DND-41 (cell line): ENCODE data around the gene HOXC5.

Source experiments
- CTCF ChIP-seq: IDR thresholded peaks from 2 replicates; pipeline ENCODE4 v1.5.1; 2012; ENCODE audit warnings: borderline replicate concordance, low read length, moderate library complexity, mild to moderate bottlenecking; ENCODE audit not compliant: poor library complexity, severe bottlenecking; ENCODE audit errors: extremely low read depth
- EZH2 ChIP-seq: IDR thresholded peaks from 3 replicates; pipeline ENCODE4 v1.6.1; 2012; ENCODE audit warnings: borderline replicate concordance, low read depth, mild to moderate bottlenecking, moderate library complexity, low read length, inconsistent platforms; ENCODE audit not compliant: severe bottlenecking

GRCh38 chr12:53995002-53995377, 37.9 kb upstream of the HOXC5 start:
- no peak for TF ChIP-seq CTCF
- no peak for TF ChIP-seq EZH2
